HG03565 (cell line): ENCODE results near the gene AMZ1.
"Not testable (repeated sequence)": the region's sequence is repeated elsewhere in the genome, so short reads cannot be mapped to it uniquely, and the experiment has no call there.

Experiments used
- ATAC-seq: cut with Tn5 transposase; IDR thresholded peaks from one replicate; pipeline ENCODE4 v1.9.1; 2021; ENCODE audit warnings: mild to moderate bottlenecking, moderate library complexity; ENCODE audit not compliant: unreplicated experiment

Gene AMZ1

GRCh38 chr7:2737771-2738540 is 50.0 kb downstream of the AMZ1 start:
- no peak for ATAC-seq

GRCh38 chr7:2738766-2739549 is 51.0 kb downstream of the AMZ1 start:
- no peak for ATAC-seq

- not testable (repeated sequence) for ATAC-seq
Measured at GRCh38 chr7:2743523-2744185, 55.7 kb downstream of the AMZ1 start.

GRCh38 chr7:2748684-2749083 is 60.7 kb downstream of the AMZ1 start:
- not testable (repeated sequence) for ATAC-seq

GRCh38 chr7:2750004-2750407 is 62.0 kb downstream of the AMZ1 start:
- no peak for ATAC-seq

- ATAC-seq, result no peak
Measured at GRCh38 chr7:2751086-2751485, 63.1 kb downstream of the AMZ1 start.

- ATAC-seq, result no peak
Measured at GRCh38 chr7:2753148-2753547, 65.1 kb downstream of the AMZ1 start.

GRCh38 chr7:2754086-2754485 is 66.1 kb downstream of the AMZ1 start:
- ATAC-seq, result no peak

GRCh38 chr7:2754912-2755311 is 66.9 kb downstream of the AMZ1 start:
- no peak for ATAC-seq

- ATAC-seq, result no peak
Measured at GRCh38 chr7:2755531-2755930, 67.5 kb downstream of the AMZ1 start.

GRCh38 chr7:2757361-2757903 is 69.4 kb downstream of the AMZ1 start:
- ATAC-seq, result peak; percentile 3

- peak; percentile 69 for ATAC-seq
Measured at GRCh38 chr7:2757904-2758672, 70.1 kb downstream of the AMZ1 start.

GRCh38 chr7:2758673-2759616 is 70.9 kb downstream of the AMZ1 start:
- ATAC-seq, result no peak

GRCh38 chr7:2759736-2760097 is 71.7 kb downstream of the AMZ1 start:
- ATAC-seq, result no peak

GRCh38 chr7:2760098-2760889 is 72.3 kb downstream of the AMZ1 start:
- ATAC-seq, result no peak

- ATAC-seq, result no peak
Measured at GRCh38 chr7:2761131-2761624, 73.2 kb downstream of the AMZ1 start.

GRCh38 chr7:2761801-2762497 is 73.9 kb downstream of the AMZ1 start:
- ATAC-seq, result no peak

- ATAC-seq, result no peak
Measured at GRCh38 chr7:2763597-2763996, 75.6 kb downstream of the AMZ1 start.
